SU-DHL-6 (cell line): ENCODE data around the gene ALK.

Experiments
- H2AFZ ChIP-seq: fragments of 200-600 bp; sonication (generic); 2 replicates; pipeline ENCODE4 v1.6.1; 2014; ENCODE audit warnings: low read depth, mild to moderate bottlenecking, moderate library complexity, mixed read lengths, antibody characterized with exemption, low read length; ENCODE audit not compliant: severe bottlenecking
- H3F3A ChIP-seq: fragments of 200-600 bp; shearing (Covaris generic); 2 replicates; pipeline ENCODE4 v1.6.0; 2016; ENCODE audit warnings: antibody characterized with exemption, mild to moderate bottlenecking; ENCODE audit not compliant: insufficient read depth
- H3K27ac ChIP-seq: fragments of 200-600 bp; sonication (generic); 2 replicates; pipeline ENCODE4 v1.5.1; 2016; ENCODE audit warnings: low read depth, mild to moderate bottlenecking, low read length, moderate library complexity, mixed read lengths
- H3K27me3 ChIP-seq: fragments of 200-600 bp; sonication (generic), shearing (Covaris generic); 2 replicates; pipeline ENCODE4 v1.6.0; 2014; ENCODE audit warnings: mild to moderate bottlenecking, low read length
- H3K36me3 ChIP-seq: fragments of 200-600 bp; sonication (generic); 2 replicates; pipeline ENCODE4 v1.6.1; 2014; ENCODE audit warnings: mild to moderate bottlenecking, low read length, mixed read lengths
- H3K4me2 ChIP-seq: fragments of 300-600, 200-600 bp; shearing (Covaris generic), sonication (generic); 2 replicates; pipeline ENCODE4 v1.6.0; 2014; ENCODE audit warnings: low read length, low read depth, mild to moderate bottlenecking; ENCODE audit not compliant: poor library complexity, severe bottlenecking
- H3K4me3 ChIP-seq: fragments of 200-600 bp; sonication (generic); 2 replicates; pipeline ENCODE4 v1.5.1; 2014; ENCODE audit warnings: antibody characterized with exemption, low read length, mild to moderate bottlenecking, mixed read lengths; ENCODE audit not compliant: insufficient read depth, poor library complexity, severe bottlenecking
- H3K79me2 ChIP-seq: fragments of 200-600 bp; sonication (generic); 2 replicates; pipeline ENCODE4 v1.6.1; 2014; ENCODE audit warnings: mild to moderate bottlenecking, low read length, moderate library complexity; ENCODE audit not compliant: insufficient read depth
- H3K9ac ChIP-seq: fragments of 200-600 bp; sonication (generic); 2 replicates; pipeline ENCODE4 v1.7.0; 2014; ENCODE audit warnings: mild to moderate bottlenecking, low read length
- H3K9me2 ChIP-seq: fragments of 200-600 bp; sonication (generic); replicated peaks from 2 replicates; pipeline ENCODE4 v1.6.1; 2014; ENCODE audit warnings: low read length; ENCODE audit not compliant: insufficient read depth
- H3K9me3 ChIP-seq: fragments of 200-600 bp; sonication (generic); 2 replicates; pipeline ENCODE4 v1.6.1; 2014; ENCODE audit warnings: low read length, mixed read lengths; ENCODE audit not compliant: insufficient read depth
- H4K20me1 ChIP-seq: fragments of 200-600 bp; sonication (generic); 2 replicates; pipeline ENCODE4 v1.6.1; 2014; ENCODE audit warnings: low read depth, mild to moderate bottlenecking, antibody characterized with exemption, low read length, moderate library complexity, mixed read lengths
- CTCF ChIP-seq: fragments of 200-600 bp; sonication (generic); IDR thresholded peaks from one replicate; pipeline ENCODE4 v1.5.1; 2017; ENCODE audit warnings: antibody characterized with exemption, mild to moderate bottlenecking, low read length, moderate library complexity; ENCODE audit not compliant: insufficient read depth, poor library complexity, severe bottlenecking
- EZH2phosphoT487 ChIP-seq: fragments of 200-600 bp; sonication (generic), shearing (Covaris generic); conservative IDR thresholded peaks from 2 replicates; pipeline ENCODE4 v1.6.1; 2018; ENCODE audit warnings: mild to moderate bottlenecking, antibody characterized with exemption, low read length, moderate library complexity, mixed read lengths

Gene ALK

GRCh38 chr2:29262681-29263260 lies 658.6 kb downstream of the ALK start:
- Histone ChIP-seq H2AFZ (no peak overlapping the region), H3K79me2 (no peaks in the 10 kb centered on the region), H3K9ac (no peak overlapping the region), H3F3A (no peaks in the 10 kb centered on the region), H3K4me3 (no peak overlapping the region), H3K9me2 (no peaks in the 10 kb centered on the region), H3K36me3 (no peaks in the 10 kb centered on the region), H3K4me2 (no peak overlapping the region), H3K27me3 (no peaks in the 10 kb centered on the region), H4K20me1 (no peaks in the 10 kb centered on the region), H3K27ac (no peak overlapping the region), H3K9me3 (no peaks in the 10 kb centered on the region)
- no peak for TF ChIP-seq EZH2phosphoT487
- TF ChIP-seq CTCF: no peak

GRCh38 chr2:29261003-29261402 lies 660.4 kb downstream of the ALK start:
- Histone ChIP-seq H3K9me2 (no peaks in the 10 kb centered on the region), H2AFZ (no peak overlapping the region), H3K4me2 (no peak overlapping the region), H3K9ac (no peak overlapping the region), H3F3A (no peaks in the 10 kb centered on the region), H4K20me1 (no peaks in the 10 kb centered on the region), H3K4me3 (no peak overlapping the region), H3K9me3 (no peaks in the 10 kb centered on the region), H3K36me3 (no peaks in the 10 kb centered on the region), H3K27ac (no peak overlapping the region), H3K79me2 (no peaks in the 10 kb centered on the region), H3K27me3 (no peaks in the 10 kb centered on the region)
- TF ChIP-seq EZH2phosphoT487 (no peak), CTCF (no peak)

GRCh38 chr2:29260142-29260772 lies 661.1 kb downstream of the ALK start:
- TF ChIP-seq EZH2phosphoT487 (no peak), CTCF (no peak)
- H3K9ac ChIP-seq: no peak overlapping the region
- H3K79me2 ChIP-seq: no peaks in the 10 kb centered on the region
- no peak overlapping the region for H3K4me3 ChIP-seq
- no peak overlapping the region for H2AFZ ChIP-seq
- no peaks in the 10 kb centered on the region for H3K36me3 ChIP-seq
- H3F3A ChIP-seq: no peaks in the 10 kb centered on the region
- no peaks in the 10 kb centered on the region for H3K27me3 ChIP-seq
- no peaks in the 10 kb centered on the region for H3K9me3 ChIP-seq
- H3K9me2 ChIP-seq: no peaks in the 10 kb centered on the region
- H3K27ac ChIP-seq: no peak overlapping the region
- no peak overlapping the region for H3K4me2 ChIP-seq
- H4K20me1 ChIP-seq: no peaks in the 10 kb centered on the region
